HG02840 (cell line): ENCODE measurements around the gene GSG1.

Source experiments
- ATAC-seq: cut with Tn5 transposase; IDR thresholded peaks from one replicate; pipeline ENCODE4 v1.9.1; 2021; ENCODE audit warnings: mild to moderate bottlenecking, moderate library complexity, moderate number of reproducible peaks; ENCODE audit not compliant: unreplicated experiment, low FRiP score

The GSG1 gene

DNA sequence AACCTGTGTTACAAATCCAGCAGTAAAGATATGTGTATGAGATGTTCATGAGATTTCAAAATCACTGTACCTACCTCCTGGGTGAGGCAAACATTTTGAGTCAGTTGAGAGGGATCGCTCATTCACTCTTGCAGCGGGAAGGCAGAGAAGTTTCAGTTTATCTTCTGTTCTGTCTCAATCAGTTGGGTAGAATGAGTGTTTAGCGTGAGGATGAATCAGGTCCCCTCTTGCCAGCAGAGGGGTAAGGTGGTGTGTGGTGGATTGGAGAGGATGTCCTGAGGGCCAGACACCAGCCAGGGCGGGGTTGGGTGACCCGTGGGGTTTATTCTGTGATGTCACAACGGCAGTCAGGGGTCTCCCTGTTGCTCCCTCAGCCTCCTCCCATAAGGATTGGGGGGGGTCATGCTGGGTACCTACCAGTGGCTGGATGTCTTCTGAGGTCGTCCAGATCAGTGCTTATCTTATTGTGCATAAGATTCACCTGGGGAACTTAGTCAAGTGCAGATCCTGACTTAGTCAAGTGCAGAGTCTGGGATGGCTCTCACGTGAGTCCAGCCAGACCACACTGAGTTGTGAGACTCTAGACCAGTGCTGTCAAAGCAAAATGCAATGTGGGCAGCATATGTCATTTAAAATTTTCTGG is at the start of gene GSG1:
Gene GSG1 (minus strand): TSS at position 277 of the 643 bp plus-strand sequence. CDS start 155 bp downstream, at position 122.
- ATAC-seq: no peak

DNA sequence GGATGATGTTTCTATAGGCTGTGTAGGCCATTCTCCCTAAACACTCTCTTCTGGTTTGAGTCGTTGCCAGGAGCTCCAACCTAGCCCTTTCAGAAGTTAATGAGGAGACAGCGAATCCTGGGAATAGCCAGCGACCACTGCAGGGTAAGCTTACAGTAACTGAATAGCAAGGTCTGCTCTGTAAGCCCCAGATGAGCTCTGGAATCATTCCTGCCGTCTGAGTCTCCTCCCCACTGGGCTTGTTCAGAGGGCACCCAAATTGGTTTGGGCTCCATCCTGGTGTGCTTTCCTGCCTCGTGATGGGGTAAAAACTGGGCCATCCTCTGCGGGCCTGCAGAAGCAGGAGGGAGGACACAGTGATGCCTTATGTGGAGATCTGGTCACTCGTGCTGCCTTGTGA is 49.7 kb upstream of the GSG1 start:
- ATAC-seq: no peak

DNA sequence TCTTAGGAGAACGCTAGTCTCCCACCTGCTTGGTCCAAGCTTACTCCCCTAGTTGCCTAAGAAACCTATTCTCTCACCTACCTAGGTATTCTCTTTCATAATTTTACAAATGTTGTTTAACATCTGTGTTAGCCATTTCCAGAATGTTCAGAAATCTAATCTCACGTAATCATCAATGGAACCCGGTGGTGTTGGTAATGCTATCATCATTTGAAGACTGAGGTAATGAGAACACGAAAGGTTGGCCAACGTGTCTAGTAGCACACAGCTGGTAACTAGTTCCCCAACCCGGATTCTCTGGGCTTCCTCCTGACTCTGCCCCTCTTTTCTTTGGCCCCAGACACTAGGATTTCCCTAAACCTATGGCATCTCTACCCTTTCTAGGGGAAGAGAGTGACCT is 49.3 kb upstream of the GSG1 start:
- ATAC-seq: no peak

DNA sequence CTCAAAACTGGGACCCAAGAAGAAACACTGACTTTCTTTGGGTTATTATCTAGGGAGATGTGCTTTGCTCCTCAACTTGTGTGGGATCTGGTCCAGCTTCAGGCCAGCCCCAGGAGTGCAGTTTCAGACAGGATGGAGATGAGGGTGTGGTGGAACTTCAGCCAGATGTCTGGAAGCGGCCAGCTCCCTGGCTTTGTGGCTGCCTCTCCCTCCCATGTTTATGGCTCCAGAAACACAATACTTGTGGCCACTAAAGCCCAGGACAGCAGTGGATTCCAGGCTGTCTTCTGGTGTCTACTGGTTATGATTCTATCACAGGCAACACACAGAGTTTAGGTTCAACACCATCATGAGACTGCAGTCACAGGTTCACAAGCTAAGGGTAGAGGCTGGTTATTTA is 48.8 kb upstream of the GSG1 start:
- ATAC-seq: no peak

DNA sequence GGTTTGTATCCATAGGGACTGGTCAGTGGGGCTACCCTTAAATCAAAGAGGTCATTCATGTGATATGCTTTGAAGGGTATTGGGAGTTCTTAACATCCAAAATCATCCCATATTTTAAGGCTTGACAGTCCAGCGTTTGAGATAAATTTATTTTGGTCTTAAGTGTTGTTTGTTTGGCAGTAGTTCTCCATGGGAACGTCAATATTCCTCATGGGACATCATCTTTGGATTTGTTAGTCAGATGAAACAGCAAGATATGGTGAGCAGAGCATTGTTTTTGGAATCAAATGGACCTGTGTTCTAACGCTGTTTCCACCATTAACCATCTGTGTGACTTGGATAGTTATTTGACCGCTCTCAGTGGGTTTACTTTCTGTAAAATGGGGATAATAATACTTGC is 45.9 kb upstream of the GSG1 start:
- no peak for ATAC-seq

DNA sequence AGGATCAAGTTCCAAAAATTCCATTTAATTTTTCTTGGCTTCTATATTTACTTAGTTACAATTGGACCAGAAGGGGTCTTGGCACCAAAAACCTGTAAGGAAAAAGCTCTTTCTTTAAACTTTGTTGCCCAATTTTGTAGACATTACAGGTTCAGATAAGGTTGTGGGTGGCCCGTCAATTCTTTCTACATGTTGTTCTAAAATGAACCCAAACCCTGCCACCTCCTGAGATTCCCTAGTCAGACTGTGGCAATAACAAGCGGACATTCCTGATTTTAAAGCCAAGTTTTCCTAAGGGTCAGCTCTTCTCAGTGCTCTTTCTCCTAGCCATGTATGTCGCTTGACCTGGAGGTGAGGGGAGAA is 45.0 kb upstream of the GSG1 start:
- no peak for ATAC-seq

DNA sequence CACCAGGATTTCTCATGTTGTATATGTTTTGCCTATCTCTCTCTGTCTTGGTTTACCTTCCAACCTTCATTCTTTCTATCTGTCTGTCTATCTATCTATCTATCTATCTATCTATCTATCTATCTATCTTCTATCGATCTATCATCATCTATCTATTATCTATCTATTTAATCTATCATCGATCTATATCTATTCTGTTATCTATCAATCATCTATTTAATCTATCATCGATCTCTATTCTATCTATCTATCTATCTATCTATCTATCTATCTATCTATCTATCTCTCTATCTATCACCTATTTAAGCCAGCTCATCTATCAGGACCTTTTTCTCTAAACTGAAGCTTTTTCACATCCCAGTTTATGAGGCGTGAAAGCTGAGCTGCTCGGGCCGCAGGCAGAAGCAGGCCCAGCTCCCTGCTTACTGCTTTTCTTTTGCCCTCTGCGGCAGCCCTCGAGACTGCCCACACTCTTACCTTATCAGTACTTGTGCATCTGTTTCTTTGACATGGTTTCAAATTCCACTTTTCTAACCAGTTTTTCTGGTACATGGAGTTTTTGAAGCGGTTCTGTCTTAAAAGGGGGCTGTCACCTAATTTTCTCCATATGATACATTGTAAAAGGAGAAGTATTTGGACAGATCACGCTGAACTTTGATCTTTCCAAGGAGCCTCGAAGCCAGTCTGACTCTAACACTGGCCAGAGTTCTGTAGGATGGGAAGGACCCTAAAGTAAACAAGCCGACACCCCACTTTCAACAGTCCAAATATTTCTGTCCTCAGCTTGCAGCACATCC is 44.4 kb upstream of the GSG1 start:
- no peak for ATAC-seq

DNA sequence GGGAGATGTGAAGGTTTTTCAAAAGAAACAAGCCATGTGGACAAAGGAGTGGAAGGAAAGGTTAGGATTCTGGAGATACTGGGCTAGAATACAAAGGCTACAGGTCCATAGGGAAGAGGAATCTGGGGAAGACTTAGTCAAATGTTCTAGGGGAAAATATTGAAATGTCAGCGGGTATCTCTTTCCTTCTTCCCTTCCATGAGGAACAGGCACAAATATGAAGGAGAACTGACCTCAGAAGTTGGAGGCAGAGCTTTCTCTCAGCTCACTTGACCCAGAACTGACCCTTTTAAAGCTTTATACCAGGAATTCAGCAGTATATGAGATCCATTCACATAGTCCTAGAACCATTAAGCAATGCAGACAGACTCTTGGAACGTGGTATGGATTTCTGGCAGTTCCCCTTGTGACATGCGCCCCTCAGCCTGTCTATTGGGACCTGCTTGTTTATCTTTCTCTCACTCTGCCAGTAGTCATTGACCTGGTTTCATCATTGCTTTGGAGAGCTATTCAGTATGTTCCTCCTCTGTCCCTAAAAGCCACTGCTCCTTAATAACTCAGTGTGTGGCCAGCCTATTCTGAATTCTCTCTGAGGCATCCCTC is 43.0 kb upstream of the GSG1 start:
- ATAC-seq: no peak

DNA sequence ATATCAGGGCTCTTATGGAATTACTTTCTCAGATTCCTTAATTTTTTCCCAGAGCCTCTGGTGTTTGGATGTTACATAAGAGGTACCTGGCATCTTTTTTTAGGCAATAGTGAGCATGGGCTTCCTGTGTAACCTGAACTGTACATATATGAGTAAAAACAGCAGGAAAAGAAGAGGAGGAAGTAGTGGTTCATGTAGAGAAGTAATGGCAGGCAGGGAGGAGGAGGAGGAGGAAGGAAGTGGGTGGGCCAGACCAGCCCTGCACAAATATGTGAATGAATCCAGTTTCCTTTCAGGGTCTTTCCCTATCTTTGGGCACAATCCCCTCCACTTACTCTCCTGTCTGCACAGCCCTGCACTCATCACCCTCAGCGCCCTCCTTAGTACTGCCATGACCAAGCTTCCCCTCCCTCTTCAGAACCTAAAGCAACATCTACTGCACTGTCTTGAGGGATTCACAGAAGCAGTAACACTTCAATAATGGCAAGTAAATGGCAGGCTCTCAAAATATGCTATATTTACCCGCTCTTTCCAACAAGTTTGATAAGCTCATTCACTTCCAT is 40.9 kb upstream of the GSG1 start:
- no peak for ATAC-seq

DNA sequence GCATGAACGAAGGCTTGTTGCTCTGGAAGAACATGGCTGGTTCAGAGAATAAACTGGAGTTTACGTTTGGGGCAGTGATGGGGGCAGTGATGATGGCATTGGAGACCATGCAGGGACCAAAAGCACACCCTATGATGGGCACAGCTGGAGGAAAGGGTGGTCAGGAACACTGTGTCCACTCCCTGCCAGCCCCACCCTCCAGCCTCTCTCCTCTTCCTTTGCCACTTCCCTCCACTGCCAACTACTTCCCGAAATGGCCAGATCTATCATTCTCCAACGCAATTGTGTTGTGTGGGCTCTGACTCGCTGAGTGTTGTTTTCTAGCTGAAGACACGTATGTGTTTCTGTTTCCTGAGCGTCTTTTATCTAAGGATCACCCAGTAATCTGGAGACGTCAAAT is 39.3 kb upstream of the GSG1 start:
- ATAC-seq: no peak

DNA sequence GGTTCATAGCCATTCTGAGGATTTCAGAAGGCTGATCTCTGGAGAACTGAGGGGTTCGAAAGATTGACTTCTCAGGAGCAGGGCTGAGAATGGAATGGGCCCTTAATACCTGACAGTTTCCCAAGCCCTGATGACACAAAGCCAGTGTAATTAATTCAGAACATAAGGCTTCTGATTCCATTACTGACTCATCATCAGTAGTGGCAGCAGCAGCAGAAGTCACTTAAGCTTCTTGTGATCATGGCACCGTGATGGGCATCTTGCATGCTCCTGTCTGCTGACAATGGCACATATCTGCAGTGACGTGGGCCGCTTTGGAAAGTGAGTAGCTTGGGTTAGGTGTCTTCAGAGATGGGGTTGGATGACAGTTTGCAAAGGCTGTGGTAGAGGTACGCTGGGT is 38.2 kb upstream of the GSG1 start:
- no peak for ATAC-seq

DNA sequence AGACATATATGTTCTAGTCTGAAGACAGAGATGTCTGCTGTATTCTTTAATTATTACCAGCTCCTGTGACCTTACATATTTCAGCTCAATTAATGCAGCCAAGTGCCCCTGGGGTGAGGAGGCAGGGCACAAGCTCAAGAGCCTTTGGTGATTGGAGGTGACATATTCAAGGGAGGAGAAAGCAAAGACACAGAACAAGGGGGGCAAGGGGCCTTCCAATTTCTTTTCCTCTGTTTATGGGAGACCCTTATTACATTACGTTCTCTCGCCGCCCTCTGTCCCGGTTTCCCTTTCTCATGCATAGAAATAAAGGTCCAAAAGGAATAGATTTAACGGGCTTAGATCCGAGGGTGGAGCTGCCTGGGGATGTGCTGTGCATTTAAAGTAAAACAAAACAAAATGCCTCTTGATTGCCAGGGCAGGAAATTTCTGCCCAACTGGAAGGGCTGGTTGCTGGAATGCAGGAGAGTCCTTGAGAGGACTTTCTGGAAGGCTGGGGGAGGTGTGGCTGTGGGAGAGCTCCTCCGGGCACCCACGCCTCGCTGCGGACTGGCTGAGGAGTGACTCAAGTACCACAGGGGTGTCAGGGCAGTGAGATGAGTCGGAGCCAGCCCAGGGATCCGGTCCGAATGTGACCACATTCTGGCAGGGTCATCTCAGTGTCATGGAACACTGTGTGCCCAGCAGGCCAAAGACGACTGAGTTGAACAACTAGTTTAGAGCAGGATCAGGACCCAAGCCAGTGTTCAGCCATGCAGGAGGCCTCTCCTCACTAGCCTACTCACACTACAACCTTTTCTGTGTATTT is 32.1 kb upstream of the GSG1 start:
- ATAC-seq: no peak

DNA sequence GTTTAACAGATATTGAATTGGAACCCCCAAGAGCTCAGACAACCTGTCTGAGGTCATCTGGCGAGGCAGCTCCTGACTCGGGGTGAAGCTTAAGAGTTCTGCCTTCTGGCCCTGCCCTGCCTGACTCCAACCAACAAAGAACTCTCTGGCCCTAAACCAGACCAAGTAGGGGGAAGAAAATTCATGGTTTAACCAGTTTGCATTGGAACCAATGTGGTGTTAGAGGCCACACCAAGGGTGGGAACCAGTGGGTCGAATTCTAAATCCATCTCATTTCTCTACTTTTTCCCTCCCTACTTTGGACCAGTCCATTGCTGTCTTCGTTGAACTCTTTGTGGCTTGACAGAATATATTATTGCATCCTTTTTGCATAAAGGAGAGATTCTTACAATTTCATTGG is 30.4 kb upstream of the GSG1 start:
- no peak for ATAC-seq

DNA sequence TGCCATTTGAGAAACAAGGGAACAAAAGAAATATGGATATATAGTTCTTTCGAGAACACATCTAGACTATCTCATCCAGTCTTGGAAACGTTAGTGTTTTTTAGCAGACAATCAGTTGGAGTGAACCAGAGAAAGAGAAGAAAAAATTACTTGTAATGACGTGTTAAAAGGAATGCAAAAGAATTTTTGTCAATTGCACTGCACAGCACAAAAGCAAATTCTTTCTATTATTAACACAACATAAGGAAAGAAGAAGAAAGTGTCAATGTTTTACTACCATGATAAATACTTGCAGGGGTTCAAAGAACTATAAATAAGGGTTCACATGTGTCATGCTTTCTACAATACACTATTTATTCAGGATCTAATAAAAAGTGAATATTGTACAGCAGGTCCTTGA is 27.5 kb upstream of the GSG1 start:
- ATAC-seq: no peak

DNA sequence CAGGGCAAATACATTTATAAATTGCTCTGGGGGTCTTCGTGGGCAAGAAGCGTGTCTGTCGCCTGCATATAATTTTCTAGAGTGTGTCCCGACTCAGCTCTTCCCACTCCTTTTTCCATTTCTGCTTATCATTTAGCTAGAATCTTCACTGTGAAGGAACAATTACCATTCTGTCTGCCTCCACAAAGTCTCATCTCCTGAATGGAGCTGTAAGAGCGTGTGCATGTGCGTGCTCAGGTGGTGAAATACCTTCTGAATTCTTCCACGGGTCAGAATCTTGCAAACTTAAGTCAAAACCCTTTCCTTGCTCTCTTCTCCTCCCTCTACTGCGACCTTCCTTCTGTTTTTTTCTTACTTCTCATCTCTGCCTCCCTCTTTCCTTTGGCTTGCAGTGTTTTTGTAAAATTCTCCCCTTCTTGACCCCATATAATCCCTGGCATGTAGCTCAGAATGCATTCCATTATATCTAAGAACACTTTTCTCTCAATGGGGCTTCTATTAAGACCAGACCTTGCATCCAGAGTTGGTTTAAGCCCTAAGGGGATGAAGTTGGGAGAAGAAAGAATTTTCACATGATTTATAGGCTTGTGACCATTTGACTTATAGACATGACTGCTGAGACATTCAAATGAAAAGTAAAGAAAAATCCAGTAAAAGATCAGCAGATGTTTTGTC is 25.0 kb upstream of the GSG1 start:
- no peak for ATAC-seq

DNA sequence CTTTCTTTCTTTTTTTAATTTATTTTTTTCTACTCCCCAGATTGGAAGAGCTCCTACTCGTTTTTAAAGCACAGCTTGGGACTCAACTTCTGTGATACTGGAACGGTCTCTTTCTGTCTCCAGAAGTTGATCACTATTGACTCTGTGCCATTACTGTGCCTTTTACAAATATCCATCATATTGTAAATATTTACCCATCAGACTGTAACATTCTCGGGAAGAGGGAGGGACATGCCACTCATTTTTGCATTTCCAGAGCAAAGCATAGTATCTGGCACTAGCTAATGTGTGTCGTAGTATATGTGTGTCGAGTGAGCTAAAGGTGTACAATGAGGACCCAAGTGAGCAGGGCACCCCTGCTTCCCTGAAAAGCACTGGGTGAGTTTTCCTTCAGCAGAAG is 24.0 kb upstream of the GSG1 start:
- no peak for ATAC-seq

DNA sequence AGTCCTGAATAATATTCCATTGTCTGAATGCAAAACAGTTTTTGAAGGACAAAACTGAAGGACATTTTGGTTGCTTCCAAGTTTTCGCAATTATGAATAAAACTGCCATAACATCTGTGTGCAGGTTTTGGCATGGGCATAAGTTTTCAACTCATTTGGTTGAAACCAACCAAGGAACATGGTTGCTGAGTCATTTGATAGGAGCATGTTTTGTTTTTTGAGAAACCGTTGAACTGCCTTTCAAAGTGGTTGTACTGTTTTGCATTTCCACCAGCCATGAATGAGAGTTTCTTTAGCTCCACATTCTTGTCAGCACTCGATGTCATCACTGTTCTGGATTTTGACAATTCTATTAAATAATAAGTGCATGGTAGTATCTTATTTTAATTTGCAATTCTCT is 23.0 kb upstream of the GSG1 start:
- ATAC-seq: no peak

DNA sequence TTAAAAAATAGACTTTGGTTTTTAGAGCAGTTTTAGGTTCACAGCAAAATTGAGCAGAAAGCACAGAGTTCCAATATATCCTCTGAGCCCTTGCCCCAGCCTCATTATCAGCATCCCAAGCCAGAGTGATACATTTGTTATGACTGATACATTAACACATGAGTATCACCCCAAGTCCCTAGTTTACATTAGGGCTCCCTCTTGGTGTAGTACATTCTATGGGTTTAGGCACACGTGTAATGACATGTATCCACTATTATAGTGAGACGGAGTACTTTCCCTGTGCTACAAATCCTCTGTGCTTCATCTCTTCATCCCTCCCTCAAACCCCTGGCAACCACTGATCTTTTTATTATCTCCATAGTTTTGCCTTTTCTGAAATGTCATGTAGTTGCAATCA is 22.5 kb upstream of the GSG1 start:
- ATAC-seq: no peak

DNA sequence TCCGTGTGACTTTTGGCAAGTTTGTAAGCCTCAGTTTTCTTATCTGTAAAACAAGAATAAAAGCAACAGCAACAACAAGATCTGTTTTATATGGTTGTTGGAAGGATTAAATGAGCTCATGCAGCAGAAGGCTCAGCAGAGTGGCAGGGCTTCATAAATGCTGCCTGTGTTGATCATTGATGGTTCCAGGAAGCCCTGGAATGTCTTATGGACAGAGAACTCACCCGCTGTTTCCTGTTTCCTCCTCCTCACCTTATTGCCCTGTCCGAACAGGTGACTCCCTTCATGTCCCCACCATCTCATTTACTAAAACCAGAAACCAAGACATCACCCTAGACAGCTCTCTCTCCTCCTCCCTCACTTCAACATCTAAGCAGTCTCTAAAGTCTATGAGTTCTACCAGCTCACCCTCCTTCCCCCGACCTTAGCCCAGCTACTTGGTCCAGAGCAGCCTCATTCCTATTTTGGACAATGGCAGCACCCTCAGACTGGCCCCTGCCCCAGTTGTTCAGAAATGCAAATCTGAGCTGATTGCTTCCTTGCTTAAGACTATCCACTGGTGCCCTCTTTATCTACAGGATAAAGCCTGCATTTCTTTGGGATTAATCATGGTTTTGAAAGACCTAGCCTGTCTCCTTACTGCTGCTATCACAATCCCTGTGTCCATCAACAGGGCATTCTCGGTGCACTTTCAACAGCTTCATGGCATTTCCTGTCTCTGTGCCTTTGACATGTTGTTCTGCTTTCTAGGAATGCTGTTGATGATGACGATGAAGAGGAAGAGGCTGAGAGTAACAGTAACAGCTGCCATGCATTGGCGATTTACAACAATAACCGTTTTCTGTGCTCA is 21.4 kb upstream of the GSG1 start:
- ATAC-seq: no peak
